Right ventricle myocardium inferior (tissue), 1 donor: ENCODE results near the gene ZSWIM6. TPM values are rescaled to one million over a fixed set of nuclear protein-coding genes. Genes with fewer than 3 reads are reported as not detected.
A peak's percentile ranks its signal among the peaks of the same experiment; 100 is the strongest.

Source experiments
- ATAC-seq: fragments of 200-7000 bp; cut with Tn5 transposase; one replicate; pipeline ENCODE4 v1.9.1; 2020; ENCODE audit warnings: mild to moderate bottlenecking, moderate library complexity
- DNase-seq: peaks from one replicate; pipeline ENCODE4 v3.0.0; 2021; ENCODE audit errors: missing footprints
- intact Hi-C: fragments of 100-400 bp; cut with DNase I; formaldehyde crosslinking; loops from one replicate; pipeline ENCODE4 v1.11.0; 2022
- total RNA-seq: library from RNA; stranded (reverse); fragmentation: NEBNext Ultra II Directional; extraction: Animal tissue kit (Norgen Biotek cat#: 25700); gene quantifications from one replicate; pipeline ENCODE4 v1.2.1, GENCODE V29; 2021
- donor health status: DM: no; HTN: yes; CAD: no; lungs with severe emphysema.

ZSWIM6 gene
- total RNA-seq, 1 donor from 2014 or later = 8.1 TPM

GRCh38 chr5:61304590-61305381 is 27.3 kb upstream of the ZSWIM6 start:
- intact Hi-C loops = no loop called here
- DNase-seq (no peak), ATAC-seq (no peak)

- ATAC-seq (no peak), DNase-seq (no peak)
- intact Hi-C loops = no loop called here
Measured at GRCh38 chr5:61306531-61307131, 25.4 kb upstream of the ZSWIM6 start.

GRCh38 chr5:61307191-61307590 is 24.9 kb upstream of the ZSWIM6 start:
- DNase-seq (no peak), ATAC-seq (no peak)
- intact Hi-C loops = no loop called here

GRCh38 chr5:61307611-61308010 is 24.4 kb upstream of the ZSWIM6 start:
- ATAC-seq (no peak), DNase-seq (no peak)
- intact Hi-C loops = no loop called here

- intact Hi-C loops = no loop called here
- no peak for ATAC-seq
- no peak for DNase-seq
Measured at GRCh38 chr5:61308712-61309111, 23.3 kb upstream of the ZSWIM6 start.

- no peak for DNase-seq
- ATAC-seq = no peak
- intact Hi-C loops = no loop called here
Measured at GRCh38 chr5:61309115-61309514, 22.9 kb upstream of the ZSWIM6 start.

GRCh38 chr5:61311056-61311610 is 20.9 kb upstream of the ZSWIM6 start:
- no peak for ATAC-seq
- intact Hi-C loops = no loop called here
- DNase-seq = no peak

GRCh38 chr5:61311836-61312808 is 19.9 kb upstream of the ZSWIM6 start:
- ATAC-seq = no peak
- no peak for DNase-seq
- intact Hi-C loops = no loop called here

- intact Hi-C loops = no loop called here
- ATAC-seq (no peak), DNase-seq (no peak)
Measured at GRCh38 chr5:61313960-61314681, 17.9 kb upstream of the ZSWIM6 start.

- intact Hi-C loops = no loop called here
- DNase-seq (no peak), ATAC-seq (no peak)
Measured at GRCh38 chr5:61318376-61318775, 13.7 kb upstream of the ZSWIM6 start.

- intact Hi-C loops = no loop called here
- ATAC-seq = peak; percentile 59
- no peak for DNase-seq
Measured at GRCh38 chr5:61319388-61320146, 12.5 kb upstream of the ZSWIM6 start.

GRCh38 chr5:61320860-61321259 is 11.2 kb upstream of the ZSWIM6 start:
- intact Hi-C loops = no loop called here
- DNase-seq (no peak), ATAC-seq (peak; percentile 29)

GRCh38 chr5:61321669-61322068 is 10.4 kb upstream of the ZSWIM6 start:
- ATAC-seq (no peak), DNase-seq (no peak)
- intact Hi-C loops = no loop called here

GRCh38 chr5:61322738-61323725 is 9.0 kb upstream of the ZSWIM6 start:
- no peak for DNase-seq
- intact Hi-C loops = no loop called here
- ATAC-seq = no peak

GRCh38 chr5:61327760-61328753 is 4.0 kb upstream of the ZSWIM6 start:
- DNase-seq (no peak), ATAC-seq (no peak)
- intact Hi-C loops = loop anchor here (1.0 kb wide), 1 partner anchor 32 kb away; no protein-coding TSS in a partner anchor
